ENCODE measurements around the gene FAM25G.
"Not testable (repeated sequence)": the region's sequence is repeated elsewhere in the genome, so short reads cannot be mapped to it uniquely, and the experiment has no call there.

Gene FAM25G

GRCh38 chr10:47462577-47463358 lies 28.7 kb downstream of the FAM25G start:
- DNase-seq = not testable (repeated sequence)

- DNase-seq = peak; percentile 51
These were observed 30.2 kb downstream of the FAM25G start for GRCh38 chr10:47461261-47461687.

GRCh38 chr10:47458466-47459154 lies 32.9 kb downstream of the FAM25G start:
- DNase-seq = no peak

- no peak for DNase-seq
These were observed 33.7 kb downstream of the FAM25G start for GRCh38 chr10:47457826-47458225.

GRCh38 chr10:47457528-47457820 lies 34.0 kb downstream of the FAM25G start:
- no peak for DNase-seq

GRCh38 chr10:47456794-47457527 lies 34.5 kb downstream of the FAM25G start:
- DNase-seq = no peak

- no peak for DNase-seq
These were observed 35.3 kb downstream of the FAM25G start for GRCh38 chr10:47456079-47456785.

- not testable (repeated sequence) for DNase-seq
These were observed 36.0 kb downstream of the FAM25G start for GRCh38 chr10:47455350-47456078.

- no peak for DNase-seq
These were observed 36.8 kb downstream of the FAM25G start for GRCh38 chr10:47454780-47455058.

- DNase-seq = no peak
These were observed 37.3 kb downstream of the FAM25G start for GRCh38 chr10:47454008-47454779.

GRCh38 chr10:47453141-47454007 lies 38.1 kb downstream of the FAM25G start:
- DNase-seq = no peak

- no peak for DNase-seq
These were observed 38.9 kb downstream of the FAM25G start for GRCh38 chr10:47452495-47453140.

GRCh38 chr10:47451998-47452494 lies 39.5 kb downstream of the FAM25G start:
- DNase-seq = no peak

GRCh38 chr10:47451273-47451997 lies 40.1 kb downstream of the FAM25G start:
- no peak for DNase-seq

GRCh38 chr10:47450442-47450841 lies 41.1 kb downstream of the FAM25G start:
- no peak for DNase-seq

- no peak for DNase-seq
These were observed 41.5 kb downstream of the FAM25G start for GRCh38 chr10:47449979-47450378.

GRCh38 chr10:47449102-47449978 lies 42.2 kb downstream of the FAM25G start:
- no peak for DNase-seq

GRCh38 chr10:47447705-47448104 lies 43.8 kb downstream of the FAM25G start:
- no peak for DNase-seq
